ENCODE results near the gene FRMD6.

Gene FRMD6

GRCh38 chr14:51674294-51675002 lies 22.7 kb downstream of the FRMD6 start:
- Histone ChIP-seq H3K4me1 (ENCODE audit: insufficient read depth, low read length) (0 out of 2 replicates have a peak, but pooled peaks cover under 1% of the 10 kb centered on the region), H3K36me3 (ENCODE audit: insufficient read depth, low read length) (no peaks in the 10 kb centered on the region), H3K9ac (ENCODE audit: low read depth, low read length) (no peak overlapping the region), H3K27me3 (ENCODE audit: insufficient read depth, low read length) (no peaks in the 10 kb centered on the region), H3K4me3 (ENCODE audit: low read length) (no peak overlapping the region), H3K9me3 (ENCODE audit: insufficient read depth, low read depth, low read length) (no peaks in the 10 kb centered on the region), H3K27ac (ENCODE audit: low read depth, low read length) (no peak overlapping the region)
- WGBS, result 94% methylated on average over 5 of the region's 5 CpGs

- no peaks in the 10 kb centered on the region for H3K9me3 ChIP-seq (ENCODE audit: insufficient read depth, low read depth, low read length)
- H3K27me3 ChIP-seq (ENCODE audit: insufficient read depth, low read length), result no peaks in the 10 kb centered on the region
- 0 out of 2 replicates have a peak, but pooled peaks cover 5% of the 10 kb centered on the region for H3K4me1 ChIP-seq (ENCODE audit: insufficient read depth, low read length)
- H3K4me3 ChIP-seq (ENCODE audit: low read length), result no peak overlapping the region
- H3K27ac ChIP-seq (ENCODE audit: low read depth, low read length), result no peak overlapping the region
- H3K36me3 ChIP-seq (ENCODE audit: insufficient read depth, low read length), result no peaks in the 10 kb centered on the region
- H3K9ac ChIP-seq (ENCODE audit: low read depth, low read length), result no peak overlapping the region
Measured at GRCh38 chr14:51676549-51676948, 24.8 kb downstream of the FRMD6 start.

DNA sequence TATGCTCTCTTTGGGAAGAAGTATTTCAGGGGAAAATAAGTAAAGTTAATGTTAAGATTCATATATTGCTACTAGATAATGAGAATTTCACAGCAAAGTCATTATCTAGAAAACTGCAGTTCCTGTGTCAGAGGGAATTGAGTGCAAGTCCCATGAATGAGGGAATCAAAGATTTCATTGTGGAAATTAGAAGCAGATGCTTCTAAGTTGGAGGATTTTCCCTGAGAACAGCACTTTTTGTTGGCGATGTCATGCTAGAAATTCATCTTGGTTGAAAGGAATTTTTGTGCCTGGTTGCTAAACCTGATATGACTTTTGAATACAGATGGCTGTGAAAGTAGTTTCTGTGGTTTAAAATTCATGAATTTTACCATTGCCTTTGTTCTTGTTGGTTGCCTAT lies 25.6 kb downstream of the FRMD6 start:
- H3K4me3 ChIP-seq (ENCODE audit: low read length), result no peak overlapping the region
- H3K4me1 ChIP-seq (ENCODE audit: insufficient read depth, low read length), result 0 out of 2 replicates have a peak, but pooled peaks cover 5% of the 10 kb centered on the region
- H3K36me3 ChIP-seq (ENCODE audit: insufficient read depth, low read length), result no peaks in the 10 kb centered on the region
- no peaks in the 10 kb centered on the region for H3K27me3 ChIP-seq (ENCODE audit: insufficient read depth, low read length)
- H3K9me3 ChIP-seq (ENCODE audit: insufficient read depth, low read depth, low read length), result no peaks in the 10 kb centered on the region
- H3K9ac ChIP-seq (ENCODE audit: low read depth, low read length), result no peak overlapping the region
- WGBS, result 91% methylated on average over 1 of the region's 1 CpG
- no peak overlapping the region for H3K27ac ChIP-seq (ENCODE audit: low read depth, low read length)

DNA sequence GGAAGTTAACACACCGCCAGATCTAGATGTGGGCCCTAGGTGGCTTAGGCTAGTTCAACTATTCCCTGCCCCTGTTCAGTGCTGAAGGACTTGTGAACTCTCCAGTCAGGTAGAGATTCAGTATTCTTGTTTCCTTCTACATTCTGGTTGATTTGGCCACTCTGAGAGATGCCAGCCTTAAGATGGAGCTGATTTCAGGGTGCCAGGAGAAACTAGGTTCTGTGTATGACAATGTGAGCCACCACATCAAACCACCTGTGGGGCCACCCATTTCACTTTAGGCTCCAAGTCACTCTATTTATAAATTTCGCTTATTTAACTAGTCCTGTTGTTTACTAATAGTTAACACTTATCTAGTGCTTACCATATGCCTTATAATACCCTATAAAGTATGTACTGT lies 26.0 kb downstream of the FRMD6 start:
- Histone ChIP-seq H3K27me3 (ENCODE audit: insufficient read depth, low read length) (no peaks in the 10 kb centered on the region), H3K36me3 (ENCODE audit: insufficient read depth, low read length) (no peaks in the 10 kb centered on the region), H3K4me1 (ENCODE audit: insufficient read depth, low read length) (0 out of 2 replicates have a peak, but pooled peaks cover 5% of the 10 kb centered on the region), H3K9me3 (ENCODE audit: insufficient read depth, low read depth, low read length) (no peaks in the 10 kb centered on the region), H3K4me3 (ENCODE audit: low read length) (no peak overlapping the region), H3K9ac (ENCODE audit: low read depth, low read length) (no peak overlapping the region), H3K27ac (ENCODE audit: low read depth, low read length) (no peak overlapping the region)
- 97% methylated on average over 2 of the region's 2 CpGs for WGBS

DNA sequence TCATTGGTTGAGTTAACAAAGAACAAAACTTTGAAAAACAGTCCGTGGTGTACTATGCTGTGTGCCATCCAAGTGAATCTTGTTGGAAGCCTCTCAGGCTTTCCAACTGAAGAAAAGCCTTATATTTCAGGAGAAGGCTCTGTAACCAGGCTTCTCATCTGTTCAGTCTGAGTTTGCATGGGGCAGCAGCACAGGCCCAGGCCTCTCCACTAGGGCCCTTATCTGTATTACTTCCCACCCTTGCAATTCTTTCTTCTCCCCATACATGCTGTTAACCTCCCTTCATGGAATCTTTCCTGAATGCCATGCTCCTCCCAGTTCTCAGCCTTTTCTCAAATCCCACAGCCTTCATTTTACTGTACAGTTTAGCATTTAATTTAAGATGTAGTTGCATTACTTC lies 28.3 kb downstream of the FRMD6 start:
- 0 out of 2 replicates have a peak, but pooled peaks cover 5% of the 10 kb centered on the region for H3K4me1 ChIP-seq (ENCODE audit: insufficient read depth, low read length)
- no peak overlapping the region for H3K4me3 ChIP-seq (ENCODE audit: low read length)
- H3K36me3 ChIP-seq (ENCODE audit: insufficient read depth, low read length), result no peaks in the 10 kb centered on the region
- H3K27ac ChIP-seq (ENCODE audit: low read depth, low read length), result no peak overlapping the region
- no peaks in the 10 kb centered on the region for H3K27me3 ChIP-seq (ENCODE audit: insufficient read depth, low read length)
- H3K9ac ChIP-seq (ENCODE audit: low read depth, low read length), result no peak overlapping the region
- H3K9me3 ChIP-seq (ENCODE audit: insufficient read depth, low read depth, low read length), result no peaks in the 10 kb centered on the region
- WGBS, result 82% methylated on average over 1 of the region's 1 CpG

DNA sequence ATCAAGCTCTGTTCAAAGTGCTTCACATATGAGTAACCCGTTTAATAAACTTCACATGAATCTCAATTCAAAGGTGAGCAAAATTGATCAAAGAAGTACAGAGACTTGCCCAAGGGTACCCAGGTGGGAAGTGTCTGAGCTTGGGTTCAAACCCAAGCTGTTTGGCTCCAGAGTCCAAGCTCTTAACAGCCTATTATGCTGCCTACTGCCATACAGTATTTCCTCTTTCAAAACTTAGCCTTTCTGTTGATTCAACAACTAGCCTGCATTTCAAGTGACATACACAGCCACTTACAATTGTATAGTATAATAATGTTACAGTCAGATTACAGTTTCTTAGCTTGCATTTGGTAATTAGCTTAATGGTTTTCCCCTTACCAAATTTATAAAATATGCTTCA lies 29.7 kb downstream of the FRMD6 start:
- no peaks in the 10 kb centered on the region for H3K36me3 ChIP-seq (ENCODE audit: insufficient read depth, low read length)
- WGBS, result 100% methylated on average over 1 of the region's 1 CpG
- H3K4me1 ChIP-seq (ENCODE audit: insufficient read depth, low read length), result 0 out of 2 replicates have a peak, but pooled peaks cover 5% of the 10 kb centered on the region
- H3K27me3 ChIP-seq (ENCODE audit: insufficient read depth, low read length), result no peaks in the 10 kb centered on the region
- H3K27ac ChIP-seq (ENCODE audit: low read depth, low read length), result no peak overlapping the region
- no peaks in the 10 kb centered on the region for H3K9me3 ChIP-seq (ENCODE audit: insufficient read depth, low read depth, low read length)
- no peak overlapping the region for H3K4me3 ChIP-seq (ENCODE audit: low read length)
- no peak overlapping the region for H3K9ac ChIP-seq (ENCODE audit: low read depth, low read length)

DNA sequence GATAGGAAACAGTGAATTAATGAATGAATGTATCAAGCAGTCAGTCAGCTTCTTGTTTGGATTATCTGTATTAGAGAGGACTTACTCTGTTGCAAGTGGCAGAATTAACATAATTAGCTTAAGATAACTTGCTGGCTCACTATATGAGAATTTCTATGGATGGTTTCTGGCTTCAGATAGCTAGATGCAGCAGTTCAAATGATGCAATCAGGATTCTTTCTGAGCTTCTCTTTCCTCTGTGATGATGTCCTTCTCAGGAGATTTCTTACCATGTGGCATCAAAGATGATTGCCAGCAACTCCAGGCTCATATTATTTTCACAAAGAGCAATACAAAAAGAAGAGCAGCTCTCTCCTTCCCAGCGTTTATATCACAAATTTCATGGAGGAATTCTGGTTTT lies 30.7 kb downstream of the FRMD6 start:
- WGBS, result 100% methylated on average over 1 of the region's 1 CpG
- no peaks in the 10 kb centered on the region for H3K9me3 ChIP-seq (ENCODE audit: insufficient read depth, low read depth, low read length)
- H3K4me3 ChIP-seq (ENCODE audit: low read length), result no peak overlapping the region
- 0 out of 2 replicates have a peak, but pooled peaks cover 5% of the 10 kb centered on the region for H3K4me1 ChIP-seq (ENCODE audit: insufficient read depth, low read length)
- H3K9ac ChIP-seq (ENCODE audit: low read depth, low read length), result no peak overlapping the region
- H3K36me3 ChIP-seq (ENCODE audit: insufficient read depth, low read length), result no peaks in the 10 kb centered on the region
- H3K27me3 ChIP-seq (ENCODE audit: insufficient read depth, low read length), result no peaks in the 10 kb centered on the region
- H3K27ac ChIP-seq (ENCODE audit: low read depth, low read length), result no peak overlapping the region

GRCh38 chr14:51684760-51685159 lies 33.0 kb downstream of the FRMD6 start:
- no peak overlapping the region for H3K27ac ChIP-seq (ENCODE audit: low read depth, low read length)

GRCh38 chr14:51691176-51691575 lies 39.5 kb downstream of the FRMD6 start:
- Histone ChIP-seq H3K9me3 (ENCODE audit: insufficient read depth, low read depth, low read length) (no peaks in the 10 kb centered on the region), H3K27me3 (ENCODE audit: insufficient read depth, low read length) (no peaks in the 10 kb centered on the region), H3K4me3 (ENCODE audit: low read length) (no peak overlapping the region), H3K4me1 (ENCODE audit: insufficient read depth, low read length) (no peaks in the 10 kb centered on the region), H3K27ac (ENCODE audit: low read depth, low read length) (no peak overlapping the region), H3K36me3 (ENCODE audit: insufficient read depth, low read length) (peaks cover 9% of the 10 kb centered on the region; the same call in 1 of the 2 replicates), H3K9ac (ENCODE audit: low read depth, low read length) (no peak overlapping the region)
- no CpG with 5 or more reads among the region's 1 CpG for WGBS

More at GRCh38 chr14:51684760-51685159, 33.0 kb downstream of the FRMD6 start:
- H3K4me3 ChIP-seq (ENCODE audit: low read length), result no peak overlapping the region
- H3K4me1 ChIP-seq (ENCODE audit: insufficient read depth, low read length), result 0 out of 2 replicates have a peak, but pooled peaks cover 2% of the 10 kb centered on the region
- H3K36me3 ChIP-seq (ENCODE audit: insufficient read depth, low read length), result peaks cover 3% of the 10 kb centered on the region; the same call in 1 of the 2 replicates
- H3K27me3 ChIP-seq (ENCODE audit: insufficient read depth, low read length), result no peaks in the 10 kb centered on the region
- no peak overlapping the region for H3K9ac ChIP-seq (ENCODE audit: low read depth, low read length)
- no peaks in the 10 kb centered on the region for H3K9me3 ChIP-seq (ENCODE audit: insufficient read depth, low read depth, low read length)

- H3K9me3 ChIP-seq (ENCODE audit: insufficient read depth, low read depth, low read length), result no peaks in the 10 kb centered on the region
- H3K36me3 ChIP-seq (ENCODE audit: insufficient read depth, low read length), result peaks cover 9% of the 10 kb centered on the region; the same call in 1 of the 2 replicates
- no peaks in the 10 kb centered on the region for H3K27me3 ChIP-seq (ENCODE audit: insufficient read depth, low read length)
- WGBS, result 91% methylated on average over 3 of the region's 3 CpGs
- H3K4me3 ChIP-seq (ENCODE audit: low read length), result no peak overlapping the region
- H3K9ac ChIP-seq (ENCODE audit: low read depth, low read length), result no peak overlapping the region
- no peak overlapping the region for H3K27ac ChIP-seq (ENCODE audit: low read depth, low read length)
- H3K4me1 ChIP-seq (ENCODE audit: insufficient read depth, low read length), result no peaks in the 10 kb centered on the region
Measured at GRCh38 chr14:51692646-51693045, 40.9 kb downstream of the FRMD6 start.

GRCh38 chr14:51697848-51698247 lies 46.1 kb downstream of the FRMD6 start:
- H3K4me3 ChIP-seq (ENCODE audit: low read length), result no peak overlapping the region
- no peak overlapping the region for H3K27ac ChIP-seq (ENCODE audit: low read depth, low read length)
- H3K27me3 ChIP-seq (ENCODE audit: insufficient read depth, low read length), result no peaks in the 10 kb centered on the region
- WGBS, result 90% methylated on average over 3 of the region's 3 CpGs
- no peak overlapping the region for H3K9ac ChIP-seq (ENCODE audit: low read depth, low read length)
- H3K9me3 ChIP-seq (ENCODE audit: insufficient read depth, low read depth, low read length), result no peaks in the 10 kb centered on the region
- H3K4me1 ChIP-seq (ENCODE audit: insufficient read depth, low read length), result peaks cover 14% of the 10 kb centered on the region
- H3K36me3 ChIP-seq (ENCODE audit: insufficient read depth, low read length), result peaks cover 10% of the 10 kb centered on the region; the same call in 1 of the 2 replicates
